ENCODE data around the gene APOBEC4. TPM values are rescaled to one million over a fixed set of nuclear protein-coding genes. Genes with fewer than 3 reads are reported as not detected.

APOBEC4 gene
- total RNA-seq, 4 donors from 2014 or later = 0.14 TPM; not detected in 3

DNA sequence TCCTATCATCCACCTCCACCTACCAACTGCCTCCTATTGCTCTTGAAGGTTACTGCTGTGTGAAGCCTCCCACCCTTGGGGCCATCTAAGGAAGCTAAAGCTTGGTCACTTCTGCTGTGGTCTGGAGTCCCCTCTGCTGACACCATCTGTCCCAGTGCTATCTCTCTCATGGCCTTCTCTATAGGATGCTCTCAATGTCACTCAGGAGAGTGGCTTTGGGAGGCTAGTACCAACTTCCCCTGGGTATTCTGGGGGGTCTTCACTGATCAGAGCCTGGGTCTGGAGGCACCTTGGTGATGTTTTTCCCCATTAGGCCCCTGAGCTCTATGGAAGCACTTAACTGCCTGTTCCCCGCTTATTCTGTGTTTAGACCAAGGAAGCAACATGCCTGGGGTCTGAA lies 50.6 kb downstream of the APOBEC4 start:
- Histone ChIP-seq H3K4me3 (no peak overlapping the region), H3K27ac (peak overlapping the region in 2 of 4 donors; percentile 31 to 35), H3K27me3 (no peaks in the 10 kb centered on the region), H3K36me3 (no peaks in the 10 kb centered on the region), H3K4me1 (peaks cover 4 to 37% (median 6%) of the 10 kb centered on the region in 4 donors), H3K9me3 (no peaks in the 10 kb centered on the region)
- in situ Hi-C loops (cut with MboI; ENCODE audit: low pct_ligation_motif_present in 1 of 4, low pct_unique_long_range_greater_than_20kb in 1 of 4, low sequenced_read_pairs in 3 of 4) (no loop called here), intact Hi-C loops (cut with DNase I; ENCODE audit: low total_unique reads) (no loop called here)
- no peak for DNase-seq
- WGBS, 2 donors (ENCODE audit: low coverage in 1 of 2) = 89% methylated on average over 1 of the region's 1 CpG; no CpG with 5 or more reads in 1 of the 2 donors
- TF ChIP-seq, protein P1, sequence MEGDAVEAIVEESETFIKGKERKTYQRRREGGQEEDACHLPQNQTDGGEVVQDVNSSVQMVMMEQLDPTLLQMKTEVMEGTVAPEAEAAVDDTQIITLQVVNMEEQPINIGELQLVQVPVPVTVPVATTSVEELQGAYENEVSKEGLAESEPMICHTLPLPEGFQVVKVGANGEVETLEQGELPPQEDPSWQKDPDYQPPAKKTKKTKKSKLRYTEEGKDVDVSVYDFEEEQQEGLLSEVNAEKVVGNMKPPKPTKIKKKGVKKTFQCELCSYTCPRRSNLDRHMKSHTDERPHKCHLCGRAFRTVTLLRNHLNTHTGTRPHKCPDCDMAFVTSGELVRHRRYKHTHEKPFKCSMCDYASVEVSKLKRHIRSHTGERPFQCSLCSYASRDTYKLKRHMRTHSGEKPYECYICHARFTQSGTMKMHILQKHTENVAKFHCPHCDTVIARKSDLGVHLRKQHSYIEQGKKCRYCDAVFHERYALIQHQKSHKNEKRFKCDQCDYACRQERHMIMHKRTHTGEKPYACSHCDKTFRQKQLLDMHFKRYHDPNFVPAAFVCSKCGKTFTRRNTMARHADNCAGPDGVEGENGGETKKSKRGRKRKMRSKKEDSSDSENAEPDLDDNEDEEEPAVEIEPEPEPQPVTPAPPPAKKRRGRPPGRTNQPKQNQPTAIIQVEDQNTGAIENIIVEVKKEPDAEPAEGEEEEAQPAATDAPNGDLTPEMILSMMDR (IDR thresholded peaks at IDR 0.05) = no peak
- no peak for TF ChIP-seq POLR2A (IDR thresholded peaks at IDR 0.05)
- TF ChIP-seq EP300 (IDR thresholded peaks at IDR 0.05; ENCODE audit: low read depth) = no peak
- no peak for TF ChIP-seq POLR2AphosphoS5 (IDR thresholded peaks at IDR 0.05)

DNA sequence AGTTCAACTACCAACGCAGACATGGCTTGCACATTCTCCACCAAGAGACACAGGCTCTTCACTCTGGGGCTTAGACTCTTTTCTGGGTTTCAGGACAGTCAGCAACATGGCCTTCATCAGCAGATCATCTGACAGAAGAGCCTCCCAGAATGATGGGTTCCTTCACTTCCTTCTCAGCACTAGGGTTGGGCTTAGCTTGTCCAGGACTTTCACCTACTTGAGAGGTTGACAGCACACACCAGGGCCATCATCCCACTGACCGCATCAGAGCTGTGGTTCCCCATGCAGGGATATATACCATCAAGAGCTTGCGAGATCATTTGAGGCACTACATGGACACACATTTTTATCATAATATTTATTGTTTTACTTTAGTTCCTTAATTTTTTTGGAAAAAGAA lies 52.5 kb downstream of the APOBEC4 start:
- no peak overlapping the region for H3K4me3 ChIP-seq
- peak overlapping the region in 1 of 4 donors; percentile 33 for H3K27ac ChIP-seq
- DNase-seq = no peak
- intact Hi-C loops (cut with DNase I; ENCODE audit: low total_unique reads) = no loop called here
- in situ Hi-C loops (cut with MboI; ENCODE audit: low pct_ligation_motif_present in 1 of 4, low pct_unique_long_range_greater_than_20kb in 1 of 4, low sequenced_read_pairs in 3 of 4) = no loop called here
- WGBS, 2 donors (ENCODE audit: low coverage in 1 of 2) = 77 to 90% methylated on average over 3 of the region's 3 CpGs
- peaks cover 4 to 37% (median 6%) of the 10 kb centered on the region in 4 donors for H3K4me1 ChIP-seq
- no peaks in the 10 kb centered on the region for H3K27me3 ChIP-seq
- H3K9me3 ChIP-seq = no peaks in the 10 kb centered on the region
- no peak for TF ChIP-seq POLR2A (IDR thresholded peaks at IDR 0.05)
- TF ChIP-seq, protein P1 (IDR thresholded peaks at IDR 0.05) = no peak
- TF ChIP-seq POLR2AphosphoS5 (IDR thresholded peaks at IDR 0.05) = no peak
- no peak for TF ChIP-seq EP300 (IDR thresholded peaks at IDR 0.05; ENCODE audit: low read depth)
- H3K36me3 ChIP-seq = no peaks in the 10 kb centered on the region

DNA sequence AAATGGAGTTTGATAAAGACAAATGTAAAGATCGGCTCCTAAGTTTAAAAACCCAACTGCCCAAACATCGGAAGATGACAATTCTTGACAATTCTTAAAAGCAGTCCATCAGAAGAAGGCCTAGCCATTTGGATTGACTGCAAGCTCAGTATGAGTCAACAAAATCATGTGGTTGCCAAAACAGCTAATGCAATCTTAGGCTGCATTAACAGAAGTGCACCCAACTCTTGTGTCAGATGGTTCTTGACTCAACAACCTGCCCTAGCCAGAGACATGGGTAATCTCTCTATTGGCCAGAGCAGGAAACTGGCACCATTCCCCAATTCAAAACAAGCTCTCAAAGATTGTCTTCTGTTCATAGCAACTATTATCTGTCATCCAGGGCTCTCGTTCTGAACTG lies 53.0 kb downstream of the APOBEC4 start:
- H3K36me3 ChIP-seq = no peaks in the 10 kb centered on the region
- no peak for DNase-seq
- WGBS, 2 donors (ENCODE audit: low coverage in 1 of 2) = 90 to 93% methylated on average over 3 of the region's 3 CpGs
- TF ChIP-seq, protein P1 (IDR thresholded peaks at IDR 0.05) = no peak
- TF ChIP-seq EP300 (IDR thresholded peaks at IDR 0.05; ENCODE audit: low read depth) = no peak
- H3K27me3 ChIP-seq = no peaks in the 10 kb centered on the region
- no peak overlapping the region for H3K4me3 ChIP-seq
- no peaks in the 10 kb centered on the region for H3K9me3 ChIP-seq
- H3K27ac ChIP-seq = peak overlapping the region in 1 of 4 donors; percentile 33
- in situ Hi-C loops (cut with MboI; ENCODE audit: low pct_ligation_motif_present in 1 of 4, low pct_unique_long_range_greater_than_20kb in 1 of 4, low sequenced_read_pairs in 3 of 4) (no loop called here), intact Hi-C loops (cut with DNase I; ENCODE audit: low total_unique reads) (no loop called here)
- H3K4me1 ChIP-seq = peaks cover 4 to 37% (median 6%) of the 10 kb centered on the region in 4 donors

DNA sequence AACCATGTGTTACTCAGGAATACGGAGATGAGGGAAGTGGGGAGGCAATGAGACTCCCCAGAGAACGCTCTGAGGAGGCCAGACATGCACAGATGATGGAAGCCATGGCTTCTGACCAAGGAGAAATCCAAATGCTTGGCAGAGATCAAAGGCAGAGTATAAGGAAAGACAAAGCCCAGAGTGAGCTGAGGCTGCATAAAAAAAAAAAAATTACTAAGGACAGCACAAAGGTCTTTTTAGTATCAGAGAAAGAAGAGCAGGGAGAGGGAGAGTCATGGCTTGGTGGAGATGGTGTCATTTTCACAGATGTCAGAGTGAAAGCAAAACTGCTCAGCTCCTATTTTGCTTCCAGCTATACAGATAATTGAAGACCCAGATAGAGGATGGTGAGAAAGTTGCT lies 54.7 kb downstream of the APOBEC4 start:
- Histone ChIP-seq H3K27ac (peak overlapping the region; percentile 39 to 55 (median 50)), H3K9me3 (no peaks in the 10 kb centered on the region), H3K27me3 (no peaks in the 10 kb centered on the region), H3K36me3 (no peaks in the 10 kb centered on the region), H3K4me3 (no peak overlapping the region), H3K4me1 (peaks cover 4 to 34% (median 6%) of the 10 kb centered on the region in 4 donors)
- 45 to 51% methylated on average over 2 of the region's 2 CpGs for WGBS, 2 donors (ENCODE audit: low coverage in 1 of 2)
- in situ Hi-C loops (cut with MboI; ENCODE audit: low pct_ligation_motif_present in 1 of 4, low pct_unique_long_range_greater_than_20kb in 1 of 4, low sequenced_read_pairs in 3 of 4) = no loop called here
- intact Hi-C loops (cut with DNase I; ENCODE audit: low total_unique reads) = no loop called here
- no peak for DNase-seq
- TF ChIP-seq, protein P1 (IDR thresholded peaks at IDR 0.05) = no peak
- TF ChIP-seq EP300 (IDR thresholded peaks at IDR 0.05; ENCODE audit: low read depth) (no peak), POLR2AphosphoS5 (IDR thresholded peaks at IDR 0.05) (peak in 1 of 3 donors; percentile 80), POLR2A (IDR thresholded peaks at IDR 0.05) (no peak)

Data from transverse colon (tissue), 4 donors.